Keratinocyte (primary cell): ENCODE measurements around the gene FGF7. TPM values are rescaled to one million over a fixed set of nuclear protein-coding genes. Genes with fewer than 3 reads are reported as not detected.

Source experiments
- DNase-seq: peaks from one replicate; pipeline ENCODE4 v3.0.0-alpha.2; 2011; ENCODE audit warnings: low read depth, missing footprints, low spot score
- FAIRE-seq: peaks from 2 replicates; lab custom pipeline; 2011; peaks lifted over from hg19 to GRCh38; lab: Jason Lieb, UNC
- H2AFZ ChIP-seq: 2 replicates; pipeline ENCODE4 v1.6.0; 2012; ENCODE audit warnings: low read length, control low read depth, inconsistent platforms; ENCODE audit not compliant: control insufficient read depth
- H3K27ac ChIP-seq: 2 replicates; pipeline ENCODE4 v1.5.1; 2011; ENCODE audit warnings: low read length; ENCODE audit not compliant: control insufficient read depth, insufficient read depth
- H3K27me3 ChIP-seq: 3 replicates; pipeline ENCODE4 v1.6.0; 2011; ENCODE audit warnings: low read length; ENCODE audit not compliant: control insufficient read depth, insufficient read depth; ENCODE audit errors: extremely low read depth
- H3K36me3 ChIP-seq, 2 experiments: 2 replicates in 1 of 2; 3 replicates in 1 of 2; pipeline ENCODE4 v1.5.1; 2011; ENCODE audit warnings: low read length in 2 of 2, mild to moderate bottlenecking in 1 of 2; ENCODE audit not compliant: control insufficient read depth in 2 of 2, insufficient read depth in 2 of 2; ENCODE audit errors: extremely low read depth in 1 of 2
- H3K4me1 ChIP-seq: 3 replicates; pipeline ENCODE4 v1.5.1; 2011; ENCODE audit warnings: low read length; ENCODE audit not compliant: control insufficient read depth, insufficient read depth; ENCODE audit errors: extremely low read depth
- H3K4me2 ChIP-seq: 3 replicates; pipeline ENCODE4 v1.6.0; 2011; ENCODE audit warnings: low read depth, low read length; ENCODE audit not compliant: control insufficient read depth, insufficient read depth; ENCODE audit errors: extremely low read depth
- H3K4me3 ChIP-seq, 3 experiments: fragments of 200-600 bp in 1 of 3; sonication (generic) in 1 of 3; 2 replicates in 2 of 3; 3 replicates in 1 of 3; pipeline ENCODE4 v1.5.1; 2011 to 2016; ENCODE audit warnings: low read length in 3 of 3, mild to moderate bottlenecking in 3 of 3, control low read depth in 2 of 3, inconsistent platforms in 1 of 3, low read depth in 1 of 3, mixed read lengths in 1 of 3, mixed run types in 1 of 3, moderate library complexity in 1 of 3; ENCODE audit not compliant: control insufficient read depth in 2 of 3, insufficient read depth in 2 of 3; ENCODE audit errors: extremely low read depth in 1 of 3
- H3K79me2 ChIP-seq: 2 replicates; pipeline ENCODE4 v1.6.0; 2012; ENCODE audit warnings: low read length; ENCODE audit not compliant: control insufficient read depth, insufficient read depth
- H3K9ac ChIP-seq: 3 replicates; pipeline ENCODE4 v1.6.0; 2011; ENCODE audit warnings: low read length; ENCODE audit not compliant: control insufficient read depth, insufficient read depth; ENCODE audit errors: extremely low read depth
- H3K9me1 ChIP-seq: 3 replicates; pipeline ENCODE4 v1.6.0; 2011; ENCODE audit warnings: low read length; ENCODE audit not compliant: control insufficient read depth, insufficient read depth; ENCODE audit errors: extremely low read depth
- H3K9me3 ChIP-seq: 2 replicates; pipeline ENCODE4 v1.5.1; 2012; ENCODE audit warnings: low read depth, low read length; ENCODE audit not compliant: control insufficient read depth
- H4K20me1 ChIP-seq: 3 replicates; pipeline ENCODE4 v1.6.0; 2011; ENCODE audit warnings: low read length; ENCODE audit not compliant: control insufficient read depth, insufficient read depth; ENCODE audit errors: extremely low read depth
- CTCF ChIP-seq, 3 experiments: IDR thresholded peaks in 1 of 3; conservative IDR thresholded peaks in 1 of 3; optimal IDR thresholded peaks in 1 of 3; 2 replicates in 2 of 3; 3 replicates in 1 of 3; pipeline versions ENCODE3 to v1.5.1; 2011; ENCODE audit warnings: low read length in 3 of 3, mild to moderate bottlenecking in 3 of 3, moderate library complexity in 2 of 3, control low read depth in 1 of 3, inconsistent platforms in 1 of 3; ENCODE audit not compliant: insufficient read depth in 2 of 3; ENCODE audit errors: extremely low read depth in 1 of 3
- EZH2 ChIP-seq: IDR thresholded peaks from one replicate; pipeline ENCODE4 v1.6.1; 2012; ENCODE audit warnings: inconsistent platforms, mild to moderate bottlenecking, low read length, moderate library complexity
- dilution Hi-C: fragments of 300-500 bp; cut with MboI; formaldehyde crosslinking; loops from one replicate; pipeline ENCODE4 v1.7.0; 2020; ENCODE audit warnings: low sequenced_read_pairs; ENCODE audit not compliant: extremely low pct_ligation_motif_present
- polyA plus RNA-seq, 5 experiments: library from polyadenylated mRNA; depleted of rRNA in 3 of 5; stranded (reverse) in 3 of 5; stranded (forward) in 1 of 5; unstranded in 1 of 5; fragments of >200 nt; gene quantifications; 1 replicate in 1 of 5; 2 replicates in 3 of 5; 3 replicates in 1 of 5; pipeline versions ENCODE4 v1.2.1 to v1.2.3, GENCODE V29; 2011 to 2012; ENCODE audit warnings: missing spikeins in 2 of 5, low read depth in 1 of 5, low replicate concordance in 1 of 5

FGF7 gene
- polyA plus RNA-seq, 1 donor (not counting 4 experiments of a cell fraction or from before 2014, with no cell fraction given): not detected

GRCh38 chr15:49438962-49439631 is 16.1 kb downstream of the FGF7 start:
- Histone ChIP-seq H3K9me1 (no peaks in the 10 kb centered on the region), H3K4me1 (no peaks in the 10 kb centered on the region), H4K20me1 (no peaks in the 10 kb centered on the region), H3K27me3 (no peaks in the 10 kb centered on the region), H3K27ac (no peak overlapping the region), H3K79me2 (no peaks in the 10 kb centered on the region), H2AFZ (no peak overlapping the region), H3K4me3 (no peak overlapping the region), H3K4me2 (no peak overlapping the region), H3K9me3 (no peaks in the 10 kb centered on the region), H3K9ac (no peak overlapping the region), H3K36me3 (no peaks in the 10 kb centered on the region)
- FAIRE-seq (no peak), DNase-seq (no peak)
- no peak for TF ChIP-seq CTCF (optimal IDR thresholded peaks at IDR 0.05 in 1 of 3, IDR thresholded peaks at IDR 0.05 in 1 of 3, conservative IDR thresholded peaks at IDR 0.05 in 1 of 3; ENCODE audit: extremely low read depth in 1 of 3, insufficient read depth in 2 of 3, low read length in 3 of 3)
- TF ChIP-seq EZH2: no peak
- dilution Hi-C loops: no loop called here

- no peak overlapping the region for H3K9ac ChIP-seq
- dilution Hi-C loops: no loop called here
- no peak overlapping the region for H3K4me2 ChIP-seq
- H3K27ac ChIP-seq: no peak overlapping the region
- no peaks in the 10 kb centered on the region for H4K20me1 ChIP-seq
- no peaks in the 10 kb centered on the region for H3K9me1 ChIP-seq
- FAIRE-seq: no peak
- DNase-seq: no peak
- TF ChIP-seq CTCF (optimal IDR thresholded peaks at IDR 0.05 in 1 of 3, IDR thresholded peaks at IDR 0.05 in 1 of 3, conservative IDR thresholded peaks at IDR 0.05 in 1 of 3; ENCODE audit: extremely low read depth in 1 of 3, insufficient read depth in 2 of 3, low read length in 3 of 3) (no peak), EZH2 (no peak)
- no peak overlapping the region for H3K4me3 ChIP-seq
- H3K79me2 ChIP-seq: no peaks in the 10 kb centered on the region
- H2AFZ ChIP-seq: no peak overlapping the region
- H3K36me3 ChIP-seq: no peaks in the 10 kb centered on the region
- H3K4me1 ChIP-seq: no peaks in the 10 kb centered on the region
- no peaks in the 10 kb centered on the region for H3K27me3 ChIP-seq
- no peaks in the 10 kb centered on the region for H3K9me3 ChIP-seq
Observed at GRCh38 chr15:49439678-49440395, 16.8 kb downstream of the FGF7 start.
